Activated T-helper 17 cell treated with anti-CD3 and anti-CD28 coated beads, Interleukin-2, amount 50 U/mL, for 72 hours (primary cell): ENCODE measurements around the gene CPSF7. TPM values are rescaled to one million over a fixed set of nuclear protein-coding genes. Genes with fewer than 3 reads are reported as not detected.
"Not testable (repeated sequence)": the region's sequence is repeated elsewhere in the genome, so short reads cannot be mapped to it uniquely, and the experiment has no call there.

Experiments
- ATAC-seq: fragments of 150-1000 bp; cut with Tn5 transposase; replicated peaks from 2 replicates; pipeline ENCODE4 v1.10.0; 2021; ENCODE audit warnings: mild to moderate bottlenecking, moderate library complexity
- H3K27ac Mint-ChIP-seq: one replicate; pipeline ENCODE4 v1.8.0; 2022; ENCODE audit warnings: mixed read lengths
- H3K27me3 Mint-ChIP-seq: one replicate; pipeline ENCODE4 v1.8.0; 2022; ENCODE audit warnings: mixed read lengths
- H3K36me3 Mint-ChIP-seq: one replicate; pipeline ENCODE4 v1.8.0; 2022; ENCODE audit warnings: low read depth, mild to moderate bottlenecking, mixed read lengths
- H3K4me1 Mint-ChIP-seq: one replicate; pipeline ENCODE4 v1.8.0; 2022; ENCODE audit warnings: mixed read lengths
- H3K4me3 Mint-ChIP-seq: one replicate; pipeline ENCODE4 v1.8.0; 2022; ENCODE audit warnings: mild to moderate bottlenecking, mixed read lengths
- H3K9me3 Mint-ChIP-seq: one replicate; pipeline ENCODE4 v1.8.0; 2022; ENCODE audit warnings: mixed read lengths
- total RNA-seq, 2 donors: library from RNA; stranded (reverse); gene quantifications; one replicate each; pipeline ENCODE4 v1.2.3, GENCODE V29; 2022

Gene CPSF7
- total RNA-seq, 2 donors from 2014 or later = 98.1 to 114 TPM

GRCh38 chr11:61384271-61385242 is 45.2 kb downstream of the CPSF7 start:
- Mint-ChIP-seq H3K27ac (no peak overlapping the region), H3K27me3 (no peaks in the 10 kb centered on the region), H3K9me3 (no peaks in the 10 kb centered on the region), H3K36me3 (no peaks in the 10 kb centered on the region), H3K4me1 (no peaks in the 10 kb centered on the region), H3K4me3 (no peak overlapping the region)
- no peak for ATAC-seq

GRCh38 chr11:61383859-61384258 is 45.9 kb downstream of the CPSF7 start:
- not testable (repeated sequence) for H3K36me3 Mint-ChIP-seq, ATAC-seq, H3K27me3 Mint-ChIP-seq, H3K9me3 Mint-ChIP-seq, H3K27ac Mint-ChIP-seq, H3K4me1 Mint-ChIP-seq, H3K4me3 Mint-ChIP-seq

DNA sequence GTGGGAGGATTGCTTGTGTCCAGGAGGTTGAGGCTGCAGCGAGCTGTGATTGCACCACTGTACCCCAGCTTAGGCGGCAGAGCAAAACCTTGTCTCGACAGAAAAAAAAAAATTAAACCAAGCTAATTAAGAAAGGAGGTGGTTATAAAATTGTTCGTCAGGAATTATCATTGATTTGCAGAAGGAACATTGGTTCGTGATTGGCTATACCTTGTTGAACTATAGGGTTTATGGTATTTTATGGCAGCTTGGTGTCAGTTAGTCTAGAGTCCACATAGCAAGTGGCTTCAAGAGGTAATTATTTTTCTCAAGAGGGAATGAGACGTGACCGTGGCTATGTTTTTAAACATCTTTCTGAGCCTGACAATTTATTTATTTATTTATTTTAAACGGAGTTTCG is 48.9 kb downstream of the CPSF7 start:
- Mint-ChIP-seq H3K27ac (no peak overlapping the region), H3K4me1 (no peaks in the 10 kb centered on the region), H3K27me3 (no peaks in the 10 kb centered on the region), H3K9me3 (no peaks in the 10 kb centered on the region), H3K4me3 (no peak overlapping the region), H3K36me3 (peaks cover 10% of the 10 kb centered on the region)
- no peak for ATAC-seq

DNA sequence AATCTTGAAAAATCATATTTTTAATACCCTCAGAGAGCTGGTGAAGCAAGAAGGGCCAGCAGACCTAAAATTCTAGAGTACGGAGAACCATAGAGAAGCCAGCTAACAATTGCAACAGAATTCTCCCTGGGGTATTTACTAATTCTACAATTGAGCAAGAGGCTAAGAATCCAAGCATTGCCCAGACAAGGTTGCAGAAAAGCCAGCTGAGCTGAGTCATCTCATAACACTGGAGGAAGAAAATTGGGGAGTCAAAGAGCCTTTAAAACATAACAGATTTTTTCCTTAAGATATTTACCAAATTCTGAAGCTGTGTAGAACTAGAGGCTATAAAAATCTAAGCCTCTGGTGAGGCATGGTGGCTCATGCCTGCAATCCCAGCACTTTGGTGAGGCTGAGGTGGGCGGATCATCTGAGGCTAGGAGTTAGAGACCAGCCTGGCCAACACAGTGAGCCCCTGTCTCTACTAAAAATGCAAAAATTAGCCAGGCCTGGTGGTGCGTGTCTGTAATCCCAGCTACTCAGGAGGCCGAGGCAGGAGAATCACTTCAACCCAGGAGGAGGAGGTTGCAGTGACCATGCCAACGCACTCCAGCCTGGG is 51.0 kb downstream of the CPSF7 start:
- H3K27ac Mint-ChIP-seq = no peak overlapping the region
- no peak overlapping the region for H3K4me3 Mint-ChIP-seq
- no peak for ATAC-seq
- H3K9me3 Mint-ChIP-seq = no peaks in the 10 kb centered on the region
- H3K27me3 Mint-ChIP-seq = no peaks in the 10 kb centered on the region
- peaks cover 24% of the 10 kb centered on the region for H3K36me3 Mint-ChIP-seq
- H3K4me1 Mint-ChIP-seq = no peaks in the 10 kb centered on the region

DNA sequence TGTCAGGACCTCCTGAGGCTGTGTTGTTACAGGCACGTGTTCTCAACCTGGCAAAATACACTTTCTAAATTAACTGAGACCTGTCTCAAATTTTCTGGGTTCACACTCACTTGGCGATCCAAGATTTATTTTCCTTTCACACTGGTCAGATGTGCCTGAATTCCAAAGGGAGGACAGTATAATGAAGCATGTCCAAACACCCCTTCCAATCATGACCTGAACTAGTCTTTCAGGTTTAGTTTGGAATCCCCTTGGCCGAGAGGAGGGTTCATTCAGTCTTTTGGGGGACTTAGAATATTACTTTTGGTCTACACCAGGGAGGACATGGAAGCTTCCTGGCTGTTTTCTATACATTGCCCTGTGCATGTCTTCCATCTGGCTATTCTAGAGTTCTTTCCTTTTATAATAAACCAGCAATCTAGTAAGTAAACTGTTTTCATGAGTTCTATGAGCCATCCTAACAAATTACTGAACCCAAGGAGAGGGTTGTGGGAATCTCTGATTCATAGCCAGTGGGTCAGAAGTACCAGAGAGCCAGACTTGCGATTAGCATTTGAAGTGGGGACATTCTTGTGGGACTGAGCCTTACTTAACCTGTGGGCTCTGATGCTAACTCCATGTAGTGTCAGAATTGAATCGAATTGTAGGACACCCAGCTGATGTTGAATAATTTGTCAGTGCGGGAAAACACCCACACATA is 52.2 kb downstream of the CPSF7 start:
- H3K27ac Mint-ChIP-seq = no peak overlapping the region
- H3K4me3 Mint-ChIP-seq = no peak overlapping the region
- no peaks in the 10 kb centered on the region for H3K9me3 Mint-ChIP-seq
- no peaks in the 10 kb centered on the region for H3K4me1 Mint-ChIP-seq
- no peak for ATAC-seq
- peaks cover 24% of the 10 kb centered on the region for H3K36me3 Mint-ChIP-seq
- H3K27me3 Mint-ChIP-seq = no peaks in the 10 kb centered on the region

- H3K36me3 Mint-ChIP-seq = peaks cover 36% of the 10 kb centered on the region
- no peak overlapping the region for H3K4me3 Mint-ChIP-seq
- H3K9me3 Mint-ChIP-seq = no peaks in the 10 kb centered on the region
- ATAC-seq = no peak
- H3K27ac Mint-ChIP-seq = no peak overlapping the region
- H3K27me3 Mint-ChIP-seq = no peaks in the 10 kb centered on the region
- no peaks in the 10 kb centered on the region for H3K4me1 Mint-ChIP-seq
Measured at GRCh38 chr11:61375761-61376108, 54.0 kb downstream of the CPSF7 start.

DNA sequence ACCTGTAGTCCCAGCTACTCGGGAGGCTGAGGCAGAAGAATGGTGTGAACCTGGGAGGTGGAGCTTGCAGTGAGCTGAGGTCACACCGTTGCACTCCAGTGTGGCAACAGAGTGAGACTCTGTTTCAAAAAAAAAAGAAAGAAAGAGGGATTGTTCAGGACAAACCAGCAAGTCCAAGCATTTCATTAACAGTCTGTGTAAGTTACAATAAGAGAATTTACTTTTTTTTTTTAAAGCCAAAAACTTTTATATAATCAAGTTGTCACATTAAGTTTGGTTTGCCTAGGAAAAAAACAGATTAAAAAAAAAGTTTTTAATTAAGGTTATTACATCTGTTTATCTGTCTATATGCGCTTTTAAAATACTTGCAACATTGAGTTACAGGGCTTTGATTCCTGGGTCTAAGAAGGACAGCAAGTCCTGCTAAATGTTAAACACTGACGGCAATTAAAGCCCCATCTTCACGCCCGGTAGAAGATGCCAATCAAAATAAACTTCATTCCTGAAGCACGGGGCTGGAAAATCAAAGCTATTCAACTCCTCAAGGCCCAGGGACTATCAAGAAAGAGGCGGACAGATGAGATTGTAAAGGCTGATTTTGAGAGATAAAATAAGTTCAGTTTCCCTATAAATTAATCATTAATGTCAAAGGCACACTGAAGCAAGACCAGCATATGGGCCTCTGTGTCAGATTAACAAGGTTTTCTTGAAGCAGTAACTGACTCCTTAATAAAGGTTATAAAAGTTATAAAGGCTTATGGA is 56.9 kb downstream of the CPSF7 start:
- ATAC-seq = no peak
- Mint-ChIP-seq H3K4me1 (peaks cover 9% of the 10 kb centered on the region), H3K4me3 (no peak overlapping the region), H3K9me3 (no peaks in the 10 kb centered on the region), H3K27me3 (no peaks in the 10 kb centered on the region), H3K27ac (no peak overlapping the region), H3K36me3 (peaks cover 64% of the 10 kb centered on the region)

GRCh38 chr11:61370349-61371005 is 59.3 kb downstream of the CPSF7 start:
- Mint-ChIP-seq H3K36me3 (peaks cover 73% of the 10 kb centered on the region), H3K9me3 (no peaks in the 10 kb centered on the region), H3K27me3 (no peaks in the 10 kb centered on the region), H3K4me1 (peaks cover 9% of the 10 kb centered on the region), H3K27ac (peak overlapping the region; percentile 69), H3K4me3 (no peak overlapping the region)
- peak; percentile 78 for ATAC-seq

DNA sequence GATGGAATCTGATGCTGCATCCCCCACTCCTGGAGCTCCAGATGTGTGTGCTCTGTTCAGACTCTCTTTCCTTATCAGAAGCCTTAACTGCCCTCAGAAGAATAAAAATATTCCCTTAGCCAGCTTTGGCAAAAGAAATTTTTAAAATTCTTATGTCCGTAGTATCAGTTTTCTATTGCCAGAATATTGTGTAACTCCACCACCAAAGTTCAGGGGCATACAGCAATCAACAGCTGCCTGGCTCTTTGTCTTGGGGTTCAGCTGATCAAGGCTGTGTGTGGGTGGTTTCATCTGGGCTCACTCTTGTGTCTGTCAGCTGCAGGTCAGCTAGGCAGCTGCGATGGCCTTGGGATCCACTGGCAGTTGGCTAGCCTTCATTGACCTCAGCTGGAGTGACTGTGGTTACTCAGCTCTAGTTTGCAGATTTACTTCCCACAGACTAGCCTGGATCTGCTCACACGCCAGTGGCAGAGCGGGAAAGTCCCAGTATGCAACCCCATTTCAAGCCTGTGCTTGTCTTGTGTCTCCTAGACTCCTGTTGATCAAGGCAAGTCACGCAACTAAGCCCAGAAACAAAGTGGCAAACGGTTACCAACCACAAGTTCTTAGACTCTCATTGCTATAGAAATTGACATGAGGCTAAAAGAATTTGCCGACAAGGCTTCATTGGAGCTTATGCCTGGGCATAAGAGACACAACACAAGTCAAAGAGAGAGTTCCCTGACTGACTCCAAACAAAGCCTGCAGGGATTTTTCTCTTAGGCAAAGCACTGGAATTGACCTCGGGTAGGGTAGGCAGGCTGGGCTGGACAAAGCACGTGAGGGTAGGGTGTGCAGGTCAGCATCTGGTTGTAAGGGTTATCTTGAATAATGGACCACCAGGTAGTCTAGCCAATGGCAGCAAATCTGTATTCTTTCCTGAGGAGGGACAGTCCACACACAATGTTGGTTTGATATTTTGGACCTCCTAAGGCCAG is 60.1 kb downstream of the CPSF7 start:
- Mint-ChIP-seq H3K27me3 (no peaks in the 10 kb centered on the region), H3K4me1 (peaks cover 9% of the 10 kb centered on the region), H3K36me3 (peaks cover 72% of the 10 kb centered on the region), H3K9me3 (no peaks in the 10 kb centered on the region), H3K4me3 (no peak overlapping the region), H3K27ac (peak overlapping the region; percentile 69)
- ATAC-seq = peak; percentile 51

DNA sequence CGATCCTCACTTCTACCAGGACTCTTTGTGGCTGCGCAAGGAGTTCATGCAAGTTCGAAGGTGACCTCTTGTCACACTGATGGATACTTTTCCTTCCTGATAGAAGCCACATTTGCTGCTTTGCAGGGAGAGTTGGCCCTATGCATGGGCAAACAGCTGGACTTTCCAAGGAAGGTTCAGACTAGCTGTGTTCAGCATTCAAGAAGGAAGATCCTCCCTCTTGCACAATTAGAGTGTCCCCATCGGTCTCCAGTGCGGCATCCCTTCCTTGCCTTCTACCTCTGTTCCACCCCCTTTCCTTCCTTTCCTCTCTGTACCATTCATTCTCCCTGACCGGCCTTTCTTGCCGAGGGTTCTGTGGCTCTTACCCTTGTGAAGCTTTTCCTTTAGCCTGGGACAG is 61.1 kb downstream of the CPSF7 start:
- H3K36me3 Mint-ChIP-seq = peaks cover 77% of the 10 kb centered on the region
- H3K27me3 Mint-ChIP-seq = no peaks in the 10 kb centered on the region
- H3K4me1 Mint-ChIP-seq = peaks cover 12% of the 10 kb centered on the region
- H3K4me3 Mint-ChIP-seq = no peak overlapping the region
- ATAC-seq = no peak
- H3K27ac Mint-ChIP-seq = no peak overlapping the region
- H3K9me3 Mint-ChIP-seq = no peaks in the 10 kb centered on the region

DNA sequence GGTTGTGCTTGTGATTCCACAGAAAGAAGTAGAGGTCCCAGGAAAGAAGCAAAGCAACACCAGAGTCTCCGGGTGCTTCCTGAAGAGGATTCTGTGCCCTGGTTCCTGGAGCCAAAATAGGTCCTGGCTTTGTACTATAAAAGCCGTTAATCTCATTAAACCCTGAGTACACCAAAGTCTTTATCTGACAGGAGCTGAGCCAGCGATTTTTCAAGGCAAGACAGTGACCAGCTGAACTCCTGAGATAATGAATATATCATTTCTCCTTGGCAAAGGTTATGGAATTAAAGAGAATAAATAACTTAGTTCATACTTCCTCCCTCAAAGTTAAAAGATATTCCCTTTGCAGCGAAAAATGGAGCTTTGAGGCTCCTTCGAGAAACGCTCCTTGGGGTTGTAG is 62.4 kb downstream of the CPSF7 start:
- H3K9me3 Mint-ChIP-seq = no peaks in the 10 kb centered on the region
- peaks cover 21% of the 10 kb centered on the region for H3K4me1 Mint-ChIP-seq
- H3K27me3 Mint-ChIP-seq = no peaks in the 10 kb centered on the region
- no peak for ATAC-seq
- H3K36me3 Mint-ChIP-seq = peaks cover 90% of the 10 kb centered on the region
- no peak overlapping the region for H3K27ac Mint-ChIP-seq
- H3K4me3 Mint-ChIP-seq = no peak overlapping the region

GRCh38 chr11:61364012-61364675 is 65.6 kb downstream of the CPSF7 start:
- Mint-ChIP-seq H3K9me3 (no peaks in the 10 kb centered on the region), H3K36me3 (peaks cover 69% of the 10 kb centered on the region), H3K4me3 (peak overlapping the region; percentile 98), H3K27me3 (no peaks in the 10 kb centered on the region), H3K4me1 (peaks cover 14% of the 10 kb centered on the region), H3K27ac (peak overlapping the region; percentile 98)
- ATAC-seq = no peak

- Mint-ChIP-seq H3K9me3 (no peaks in the 10 kb centered on the region), H3K4me3 (peak overlapping the region; percentile 98)
- peak; percentile 13 for ATAC-seq
Measured at GRCh38 chr11:61362542-61362875, 67.3 kb downstream of the CPSF7 start.

More at GRCh38 chr11:61362542-61362875, 67.3 kb downstream of the CPSF7 start:
- peak overlapping the region; percentile 98 for H3K27ac Mint-ChIP-seq
- peaks cover 17% of the 10 kb centered on the region for H3K4me1 Mint-ChIP-seq
- no peaks in the 10 kb centered on the region for H3K27me3 Mint-ChIP-seq
- peaks cover 52% of the 10 kb centered on the region for H3K36me3 Mint-ChIP-seq
